ACHN (cell line): ENCODE data around the gene SRRM3.
"Not testable (repeated sequence)": the region's sequence is repeated elsewhere in the genome, so short reads cannot be mapped to it uniquely, and the experiment has no call there.

Experiments
- DNase-seq: peaks from one replicate; pipeline ENCODE4 v3.0.0-alpha.2; 2015
- in situ Hi-C: cut with HindIII; loops from 2 replicates; pipeline ENCODE4 v1.10.0; 2017; ENCODE audit warnings: low sequenced_read_pairs, low pct_ligation_motif_present, low pct_unique_long_range_greater_than_20kb

Gene SRRM3

GRCh38 chr7:76201732-76202665, at the start of gene SRRM3:
Gene SRRM3, plus strand, starts transcription at chr7:76201896. Its CDS starts 33,171 bp downstream, at chr7:76235067.
- in situ Hi-C loops, result no loop called here

GRCh38 chr7:76151932-76152331, 49.8 kb upstream of the SRRM3 start:
- peak; percentile 57 for DNase-seq
- in situ Hi-C loops, result no loop called here

More at GRCh38 chr7:76201732-76202665, at the start of gene SRRM3:
- DNase-seq, result peak; percentile 90

- in situ Hi-C loops, DNase-seq: not testable (repeated sequence)
Observed at GRCh38 chr7:76153571-76154230, 48.0 kb upstream of the SRRM3 start.

- DNase-seq, result peak; percentile 14
- in situ Hi-C loops, result no loop called here
Observed at GRCh38 chr7:76155938-76156337, 45.8 kb upstream of the SRRM3 start.

- in situ Hi-C loops, DNase-seq: not testable (repeated sequence)
Observed at GRCh38 chr7:76156992-76157685, 44.6 kb upstream of the SRRM3 start.

- in situ Hi-C loops, result not testable (repeated sequence)
Observed at GRCh38 chr7:76158416-76158815, 43.3 kb upstream of the SRRM3 start.

GRCh38 chr7:76162416-76163170, 39.1 kb upstream of the SRRM3 start:
- DNase-seq, in situ Hi-C loops: not testable (repeated sequence)

More at GRCh38 chr7:76158416-76158815, 43.3 kb upstream of the SRRM3 start:
- not testable (repeated sequence) for DNase-seq

- DNase-seq, in situ Hi-C loops: not testable (repeated sequence)
Observed at GRCh38 chr7:76163812-76164211, 37.9 kb upstream of the SRRM3 start.

- DNase-seq, result no peak
- in situ Hi-C loops, result no loop called here
Observed at GRCh38 chr7:76165106-76165972, 36.4 kb upstream of the SRRM3 start.

- in situ Hi-C loops, result no loop called here
- no peak for DNase-seq
Observed at GRCh38 chr7:76165973-76166403, 35.7 kb upstream of the SRRM3 start.

- in situ Hi-C loops, result no loop called here
- DNase-seq, result peak; percentile 99
Observed at GRCh38 chr7:76166404-76167255, 35.1 kb upstream of the SRRM3 start.

GRCh38 chr7:76173566-76174205, 28.0 kb upstream of the SRRM3 start:
- in situ Hi-C loops, result no loop called here
- no peak for DNase-seq

GRCh38 chr7:76176951-76177350, 24.7 kb upstream of the SRRM3 start:
- in situ Hi-C loops, DNase-seq: not testable (repeated sequence)

- in situ Hi-C loops, result no loop called here
- DNase-seq, result no peak
Observed at GRCh38 chr7:76179686-76180085, 22.0 kb upstream of the SRRM3 start.

- in situ Hi-C loops, result no loop called here
- no peak for DNase-seq
Observed at GRCh38 chr7:76182225-76182960, 19.3 kb upstream of the SRRM3 start.
